Measurements from ENCODE around the gene PLCD1. TPM values are rescaled to one million over a fixed set of nuclear protein-coding genes. Genes with fewer than 3 reads are reported as not detected.

Gene PLCD1
- total RNA-seq, 4 donors from 2014 or later = 43.8 to 48.6 (median 48.0) TPM

DNA sequence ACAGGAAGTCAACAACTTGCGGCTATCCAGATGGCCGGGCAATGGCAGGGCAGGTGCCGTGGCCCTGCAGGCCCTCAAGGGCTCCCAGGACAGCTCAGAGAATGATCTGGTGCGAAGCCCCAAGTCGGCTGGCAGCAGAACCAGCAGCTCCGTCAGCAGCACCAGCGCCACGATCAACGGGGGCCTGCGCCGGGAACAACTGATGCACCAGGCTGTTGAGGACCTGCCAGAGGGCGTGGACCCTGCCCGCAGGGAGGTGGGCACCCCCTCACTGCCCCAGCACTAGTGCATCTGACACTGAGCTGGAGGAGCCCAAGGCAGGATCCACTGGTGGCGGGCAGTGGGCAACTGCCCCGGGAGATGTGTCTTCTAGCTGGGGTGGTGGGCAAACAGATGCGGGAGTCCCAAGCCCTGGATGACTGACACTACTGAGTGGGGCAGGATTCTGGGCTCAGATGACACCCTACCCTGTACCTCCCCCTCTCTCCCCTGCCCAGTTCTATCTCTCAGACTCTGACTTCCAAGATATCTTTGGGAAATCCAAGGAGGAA, 22.9 kb downstream of the PLCD1 start:
- 94 to 95% methylated on average over 5 to 13 of the region's 16 CpGs for WGBS, 2 donors
- H3K4me1 ChIP-seq = peaks cover 0 to 38% (median 29%) of the 10 kb centered on the region in 4 donors
- H3K9me3 ChIP-seq = no peaks in the 10 kb centered on the region
- peaks cover 0 to 69% (median 0%) of the 10 kb centered on the region in 3 donors for H3K36me3 ChIP-seq
- no peaks in the 10 kb centered on the region for H3K27me3 ChIP-seq
- H3K4me3 ChIP-seq = no peak overlapping the region
- H3K27ac ChIP-seq = peak overlapping the region in 2 of 4 donors; percentile 77 to 85
- TF ChIP-seq EP300 (IDR thresholded peaks at IDR 0.05) (no peak), POLR2A (IDR thresholded peaks at IDR 0.05) (no peak)
- TF ChIP-seq, protein P1, sequence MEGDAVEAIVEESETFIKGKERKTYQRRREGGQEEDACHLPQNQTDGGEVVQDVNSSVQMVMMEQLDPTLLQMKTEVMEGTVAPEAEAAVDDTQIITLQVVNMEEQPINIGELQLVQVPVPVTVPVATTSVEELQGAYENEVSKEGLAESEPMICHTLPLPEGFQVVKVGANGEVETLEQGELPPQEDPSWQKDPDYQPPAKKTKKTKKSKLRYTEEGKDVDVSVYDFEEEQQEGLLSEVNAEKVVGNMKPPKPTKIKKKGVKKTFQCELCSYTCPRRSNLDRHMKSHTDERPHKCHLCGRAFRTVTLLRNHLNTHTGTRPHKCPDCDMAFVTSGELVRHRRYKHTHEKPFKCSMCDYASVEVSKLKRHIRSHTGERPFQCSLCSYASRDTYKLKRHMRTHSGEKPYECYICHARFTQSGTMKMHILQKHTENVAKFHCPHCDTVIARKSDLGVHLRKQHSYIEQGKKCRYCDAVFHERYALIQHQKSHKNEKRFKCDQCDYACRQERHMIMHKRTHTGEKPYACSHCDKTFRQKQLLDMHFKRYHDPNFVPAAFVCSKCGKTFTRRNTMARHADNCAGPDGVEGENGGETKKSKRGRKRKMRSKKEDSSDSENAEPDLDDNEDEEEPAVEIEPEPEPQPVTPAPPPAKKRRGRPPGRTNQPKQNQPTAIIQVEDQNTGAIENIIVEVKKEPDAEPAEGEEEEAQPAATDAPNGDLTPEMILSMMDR (IDR thresholded peaks at IDR 0.05) = no peak
- no peak for DNase-seq (ENCODE audit: low spot score in 2 of 2)

DNA sequence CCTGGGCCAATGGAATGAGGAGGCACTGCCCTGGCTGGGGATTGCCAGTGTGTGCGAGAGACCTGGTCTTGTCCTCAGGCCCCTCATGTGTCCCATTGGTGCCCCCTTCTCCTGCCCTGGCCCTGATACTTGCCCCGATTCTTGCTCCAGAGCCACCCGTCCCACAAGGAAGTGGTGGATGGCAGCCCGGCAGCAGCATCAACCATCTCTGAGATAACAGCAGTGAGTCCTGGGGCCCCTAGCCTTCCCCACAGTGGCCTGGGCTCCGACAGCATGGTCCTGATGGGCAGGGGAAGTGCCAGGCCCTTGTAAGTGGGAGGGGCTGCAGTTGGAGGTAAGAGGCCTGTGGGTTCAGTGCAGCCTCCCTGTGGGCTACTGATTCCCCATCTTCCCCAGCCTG, 23.4 kb downstream of the PLCD1 start:
- peaks cover 0 to 69% (median 0%) of the 10 kb centered on the region in 3 donors for H3K36me3 ChIP-seq
- no peak overlapping the region for H3K4me3 ChIP-seq
- WGBS, 2 donors = 84 to 93% methylated on average over 5 of the region's 5 CpGs
- peak overlapping the region in 3 of 4 donors; percentile 72 to 85 (median 77) for H3K27ac ChIP-seq
- TF ChIP-seq POLR2A (IDR thresholded peaks at IDR 0.05) (no peak), EP300 (IDR thresholded peaks at IDR 0.05) (no peak)
- TF ChIP-seq, protein P1 (IDR thresholded peaks at IDR 0.05) = no peak
- H3K9me3 ChIP-seq = no peaks in the 10 kb centered on the region
- no peaks in the 10 kb centered on the region for H3K27me3 ChIP-seq
- no peak for DNase-seq (ENCODE audit: low spot score in 2 of 2)
- peaks cover 0 to 38% (median 29%) of the 10 kb centered on the region in 4 donors for H3K4me1 ChIP-seq

DNA sequence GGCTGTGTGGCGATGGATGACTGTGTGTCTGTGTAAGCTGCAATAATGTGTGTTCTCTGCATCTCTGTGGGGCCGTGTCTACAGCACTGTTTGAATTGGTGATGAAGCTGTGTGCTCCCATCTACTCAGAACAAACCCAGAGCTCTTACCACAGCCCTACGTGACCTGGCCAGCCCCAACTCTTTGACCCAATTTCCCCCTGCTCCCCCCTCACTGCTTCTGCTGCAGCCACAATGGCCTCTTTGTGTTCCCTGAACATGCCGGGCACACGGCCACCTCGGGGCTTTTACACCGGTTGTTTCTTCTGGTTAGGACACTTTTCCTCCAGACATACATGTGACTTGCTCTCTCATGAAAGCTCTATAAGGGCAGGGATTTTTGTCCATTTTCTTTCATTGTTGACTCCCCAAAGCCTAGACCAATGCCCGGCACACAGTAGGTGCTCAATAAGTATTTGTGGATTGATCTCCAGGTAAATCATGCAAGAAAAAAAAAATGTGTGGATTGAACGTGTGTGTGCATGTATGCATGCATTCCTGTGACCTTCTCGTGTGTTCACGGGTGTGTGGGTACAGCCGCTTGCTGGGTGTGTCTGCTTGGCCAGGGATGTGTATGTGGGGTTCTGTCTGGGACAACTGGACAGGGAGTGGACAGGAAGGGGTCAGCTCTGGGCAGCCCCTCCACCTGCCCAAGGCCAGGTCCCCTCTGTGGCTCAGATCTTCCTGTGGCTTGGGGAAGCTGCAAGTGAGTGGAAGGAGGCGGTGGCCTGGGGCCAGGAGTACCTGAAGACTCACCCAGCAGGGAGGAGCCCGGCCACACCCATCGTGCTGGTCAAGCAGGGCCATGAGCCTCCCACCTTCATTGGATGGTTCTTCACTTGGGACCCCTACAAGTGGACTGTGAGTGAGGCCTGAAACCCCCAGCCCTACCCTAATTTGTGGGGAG, 24.1 kb downstream of the PLCD1 start:
- TF ChIP-seq EP300 (IDR thresholded peaks at IDR 0.05) (peak in 1 of 2 donors; percentile 77), POLR2A (IDR thresholded peaks at IDR 0.05) (no peak)
- TF ChIP-seq, protein P1 (IDR thresholded peaks at IDR 0.05) = no peak
- Histone ChIP-seq H3K9me3 (no peaks in the 10 kb centered on the region), H3K4me1 (peaks cover 0 to 38% (median 29%) of the 10 kb centered on the region in 4 donors), H3K36me3 (peaks cover 0 to 69% (median 0%) of the 10 kb centered on the region in 3 donors), H3K27me3 (no peaks in the 10 kb centered on the region), H3K27ac (peak overlapping the region; percentile 21 to 87 (median 74)), H3K4me3 (no peak overlapping the region)
- WGBS, 2 donors = 50 to 55% methylated on average over 15 of the region's 15 CpGs
- peak; percentile 65 to 72 for DNase-seq (ENCODE audit: low spot score in 2 of 2)

DNA sequence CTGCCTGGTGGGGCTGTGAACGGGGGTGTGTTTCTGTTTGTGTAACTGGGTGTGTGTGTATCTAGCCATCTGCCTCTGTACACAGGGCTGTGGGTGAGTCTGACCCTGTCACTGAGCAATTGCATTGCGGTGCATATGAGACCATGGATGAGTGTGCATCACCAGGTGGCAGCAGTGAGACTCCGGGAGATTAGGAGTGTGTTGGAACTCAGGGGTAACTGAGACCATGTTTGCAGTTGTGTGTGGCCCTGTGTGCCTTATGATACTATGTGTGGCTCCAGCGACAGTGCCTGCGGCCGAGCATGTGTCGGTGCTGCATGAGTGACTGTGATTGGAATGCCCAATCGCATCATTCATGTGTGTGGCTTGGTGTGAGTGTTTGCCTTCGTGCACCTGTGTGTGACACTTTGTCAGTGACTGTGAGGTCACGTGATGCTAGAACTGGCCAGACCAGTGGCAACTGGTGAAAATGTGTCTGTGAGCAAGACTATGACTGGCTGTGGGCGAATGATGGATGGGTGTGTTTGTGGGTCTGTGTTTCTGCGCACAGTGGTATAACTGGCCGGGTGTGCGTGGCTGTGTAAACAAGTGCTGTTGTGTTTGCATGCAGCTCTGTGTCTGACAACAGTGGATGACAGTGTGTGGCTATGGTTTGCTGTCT, 24.9 kb downstream of the PLCD1 start:
- TF ChIP-seq POLR2A (IDR thresholded peaks at IDR 0.05) = no peak
- TF ChIP-seq, protein P1 (IDR thresholded peaks at IDR 0.05) = peak; percentile 62 to 83 (median 71)
- peaks cover 0 to 38% (median 30%) of the 10 kb centered on the region in 4 donors for H3K4me1 ChIP-seq
- peak; percentile 85 to 94 for DNase-seq (ENCODE audit: low spot score in 2 of 2)
- no peaks in the 10 kb centered on the region for H3K27me3 ChIP-seq
- H3K4me3 ChIP-seq = no peak overlapping the region
- H3K36me3 ChIP-seq = peaks cover 0 to 61% (median 0%) of the 10 kb centered on the region in 3 donors
- peak overlapping the region; percentile 68 to 87 (median 74) for H3K27ac ChIP-seq
- H3K9me3 ChIP-seq = no peaks in the 10 kb centered on the region
- 36 to 49% methylated on average over 14 of the region's 14 CpGs for WGBS, 2 donors
